ENCODE results near the gene MAP3K21.

DNA sequence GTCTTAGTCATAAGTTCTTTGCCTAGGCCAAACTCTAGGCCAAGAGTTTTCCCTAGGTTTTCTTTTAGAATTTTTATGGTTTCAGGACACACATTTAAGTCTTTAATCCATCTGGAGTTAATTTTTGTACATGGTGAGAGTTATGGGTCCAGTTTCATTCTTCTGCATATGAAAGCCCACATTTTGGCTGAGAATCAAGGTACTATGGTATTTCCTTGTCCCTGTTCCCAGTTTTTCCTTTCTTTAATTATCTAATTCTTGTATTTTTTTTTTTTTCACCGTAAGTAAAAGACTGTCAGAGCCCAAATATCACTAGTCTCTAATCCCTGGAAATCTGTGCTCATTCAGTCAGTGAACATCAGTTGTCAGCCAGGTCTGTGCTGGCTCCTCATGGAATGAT, 105.4 kb downstream of the MAP3K21 start:
- TF ChIP-seq CTCF (IDR thresholded peaks at IDR 0.05) (no peak), POLR2A (IDR thresholded peaks at IDR 0.05) (no peak)

All from testis (tissue), 2 donors.